Measurements from ENCODE around the gene IL20RB.
"Not testable (repeated sequence)": the region's sequence is repeated elsewhere in the genome, so short reads cannot be mapped to it uniquely, and the experiment has no call there.

The IL20RB gene

GRCh38 chr3:137000039-137000438, 42.3 kb downstream of the IL20RB start:
- Histone ChIP-seq H3K27ac (no peak overlapping the region), H3K27me3 (ENCODE audit: insufficient read depth, low read depth, severe bottlenecking) (no peaks in the 10 kb centered on the region), H3K9me3 (ENCODE audit: severe bottlenecking) (no peaks in the 10 kb centered on the region), H3K4me3 (ENCODE audit: low read depth, low read length) (no peak overlapping the region), H3K36me3 (no peaks in the 10 kb centered on the region)
- no peak for TF ChIP-seq CTCF (IDR thresholded peaks at IDR 0.05; ENCODE audit: low read depth, low read length)
- DNase-seq, result no peak

GRCh38 chr3:137007376-137007775, 49.6 kb downstream of the IL20RB start:
- not testable (repeated sequence) for H3K36me3 ChIP-seq; H3K4me3 ChIP-seq (ENCODE audit: low read depth, low read length); H3K27ac ChIP-seq; H3K9me3 ChIP-seq (ENCODE audit: severe bottlenecking); H3K27me3 ChIP-seq (ENCODE audit: insufficient read depth, low read depth, severe bottlenecking); DNase-seq

DNA sequence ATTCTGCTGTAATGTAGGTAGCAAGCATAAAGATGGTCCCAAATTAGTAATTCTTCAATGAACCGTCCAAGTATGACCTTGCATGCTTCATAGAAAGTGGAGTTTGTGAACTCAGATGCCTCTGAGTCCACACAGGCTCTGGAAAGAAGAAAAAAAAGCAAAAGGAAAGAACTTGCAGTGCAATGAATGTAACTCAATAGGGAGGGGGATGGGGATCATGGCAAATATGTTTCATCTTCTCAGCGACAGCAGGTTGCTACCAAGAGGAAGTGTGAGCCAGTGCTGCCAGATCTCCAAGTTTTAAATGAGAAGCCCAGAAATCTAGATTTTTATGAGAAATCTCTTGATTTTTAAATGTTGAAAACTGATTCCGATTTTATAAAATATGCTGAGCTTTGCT, 50.3 kb downstream of the IL20RB start:
- DNase-seq, result no peak
- no peaks in the 10 kb centered on the region for H3K9me3 ChIP-seq (ENCODE audit: severe bottlenecking)

GRCh38 chr3:137008976-137009375, 51.2 kb downstream of the IL20RB start:
- no peak overlapping the region for H3K4me3 ChIP-seq (ENCODE audit: low read depth, low read length)
- no peak for DNase-seq
- no peaks in the 10 kb centered on the region for H3K9me3 ChIP-seq (ENCODE audit: severe bottlenecking)
- H3K27ac ChIP-seq, result no peak overlapping the region
- no peaks in the 10 kb centered on the region for H3K27me3 ChIP-seq (ENCODE audit: insufficient read depth, low read depth, severe bottlenecking)
- no peaks in the 10 kb centered on the region for H3K36me3 ChIP-seq
- no peak for TF ChIP-seq CTCF (IDR thresholded peaks at IDR 0.05; ENCODE audit: low read depth, low read length)

More for the DNA sequence above, 50.3 kb downstream of the IL20RB start:
- Histone ChIP-seq H3K27ac (no peak overlapping the region), H3K27me3 (ENCODE audit: insufficient read depth, low read depth, severe bottlenecking) (no peaks in the 10 kb centered on the region), H3K36me3 (no peaks in the 10 kb centered on the region), H3K4me3 (ENCODE audit: low read depth, low read length) (no peak overlapping the region)
- TF ChIP-seq CTCF (IDR thresholded peaks at IDR 0.05; ENCODE audit: low read depth, low read length), result no peak

DNA sequence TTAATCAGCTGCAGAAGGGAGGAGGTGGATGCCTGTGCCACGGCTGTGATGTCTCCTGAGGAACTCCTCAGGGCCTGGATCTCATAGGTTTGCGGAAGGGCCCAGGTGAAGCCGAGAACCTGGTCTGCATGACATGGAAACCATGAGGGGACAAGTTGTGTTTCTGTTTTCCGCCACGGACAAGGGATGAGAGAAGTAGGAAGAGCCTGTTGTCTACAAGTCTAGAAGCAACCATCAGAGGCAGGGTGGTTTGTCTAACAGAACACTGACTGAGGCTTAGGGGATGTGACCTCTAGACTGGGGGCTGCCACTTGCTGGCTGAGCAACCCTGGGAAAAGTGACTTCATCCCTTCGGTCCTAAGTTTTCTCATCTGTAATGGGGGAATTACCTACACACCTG, 52.4 kb downstream of the IL20RB start:
- DNase-seq, result no peak
- no peaks in the 10 kb centered on the region for H3K36me3 ChIP-seq
- no peaks in the 10 kb centered on the region for H3K27me3 ChIP-seq (ENCODE audit: insufficient read depth, low read depth, severe bottlenecking)
- no peak overlapping the region for H3K27ac ChIP-seq
- TF ChIP-seq CTCF (IDR thresholded peaks at IDR 0.05; ENCODE audit: low read depth, low read length), result no peak
- H3K4me3 ChIP-seq (ENCODE audit: low read depth, low read length), result no peak overlapping the region
- no peaks in the 10 kb centered on the region for H3K9me3 ChIP-seq (ENCODE audit: severe bottlenecking)

DNA sequence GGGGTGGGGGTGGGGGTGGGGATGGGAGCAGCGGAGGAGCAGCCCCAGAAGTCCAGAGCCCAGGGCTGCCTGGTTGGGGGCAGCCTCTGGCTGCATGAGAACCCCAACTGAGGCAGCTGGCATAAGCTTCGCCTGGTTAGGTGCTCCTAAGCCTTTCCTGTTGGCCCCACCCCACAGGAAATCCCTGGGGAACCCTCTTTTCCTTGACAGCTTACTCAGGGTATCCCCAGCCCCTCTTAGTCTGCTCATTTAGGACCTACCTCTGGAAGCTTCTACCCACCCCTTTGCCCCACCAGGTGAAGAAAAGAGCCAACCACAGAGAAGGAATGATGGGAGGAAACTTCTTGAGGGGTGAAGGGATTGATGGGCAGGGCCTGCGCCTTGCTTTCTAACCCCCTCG, 53.4 kb downstream of the IL20RB start:
- Histone ChIP-seq H3K27ac (no peak overlapping the region), H3K4me3 (ENCODE audit: low read depth, low read length) (no peak overlapping the region), H3K9me3 (ENCODE audit: severe bottlenecking) (no peaks in the 10 kb centered on the region), H3K27me3 (ENCODE audit: insufficient read depth, low read depth, severe bottlenecking) (no peaks in the 10 kb centered on the region), H3K36me3 (no peaks in the 10 kb centered on the region)
- TF ChIP-seq CTCF (IDR thresholded peaks at IDR 0.05; ENCODE audit: low read depth, low read length), result no peak
- no peak for DNase-seq

Data from WERI-Rb-1 (cell line).